K562 (cell line): Measurements from ENCODE around the gene CGN. TPM values are rescaled to one million over a fixed set of nuclear protein-coding genes. Genes with fewer than 3 reads are reported as not detected.

Experiments
- CBFB ChIP-seq: sonication (generic); formaldehyde crosslinking; IDR thresholded peaks from 2 replicates; pipeline ENCODE4 v1.4.0; 2020; ENCODE audit warnings: mild to moderate bottlenecking, missing genetic modification reagents
- CEBPG ChIP-seq, 3 experiments: fragments of 200-800 bp in 1 of 3; sonication (Bioruptor generic) in 1 of 3; sonication (generic) in 1 of 3; formaldehyde crosslinking in 1 of 3; IDR thresholded peaks in 2 of 3; conservative IDR thresholded peaks in 1 of 3; 2 replicates each; pipeline versions ENCODE4 v1.6.1 to v1.8.0; 2016 to 2022; ENCODE audit warnings: missing compliant biosample characterization in 2 of 3, missing genetic modification characterization in 2 of 3, mild to moderate bottlenecking in 1 of 3, missing genetic modification reagents in 1 of 3
- SMARCA4 ChIP-seq: fragments of 450-650 bp; IDR thresholded peaks from 2 replicates; pipeline ENCODE4 v1.6.1; 2016
- SRF ChIP-seq, 2 experiments: fragments of 250-450, 450-650 bp in 1 of 2; sonication (Bioruptor Pico) in 1 of 2; sonication (generic) in 1 of 2; formaldehyde crosslinking; IDR thresholded peaks; 2 replicates each; pipeline versions ENCODE4 v1.5.0 to v1.5.1; 2020 to 2022; ENCODE audit warnings: mild to moderate bottlenecking in 1 of 2, missing genetic modification reagents in 1 of 2
- polyA plus RNA-seq, 8 experiments: library from polyadenylated mRNA; depleted of rRNA in 4 of 8; stranded (reverse) in 5 of 8; unstranded in 3 of 8; fragments of >200 nt; fragmentation: Nextera tagmentation in 2 of 8; fragmentation: Illumina TruSeq in 1 of 8; extraction: Ambion mirVana in 2 of 8; extraction: Trizol in 1 of 8; gene quantifications; 2 replicates each; pipeline versions ENCODE4 v1.2.1 to v1.2.3, GENCODE V29; 2011 to 2014; ENCODE audit warnings: inconsistent platforms in 1 of 8, missing spikeins in 1 of 8
- total RNA-seq, 7 experiments: library from RNA; depleted of rRNA in 6 of 7; stranded (reverse); fragments of >200 nt in 6 of 7; fragmentation: Illumina TruSeq in 2 of 7; extraction: Trizol in 2 of 7; gene quantifications; 2 replicates each; pipeline versions ENCODE4 v1.2.1 to v1.2.3, GENCODE V29; 2011 to 2021; ENCODE audit warnings: low replicate concordance in 1 of 7
- TF ChIP-seq, protein P1 (sequence below), 2 experiments: fragments of 450-650 bp; IDR thresholded peaks; 2 replicates each; pipeline ENCODE4 v1.6.1; 2018; ENCODE audit warnings: mild to moderate bottlenecking in 2 of 2, low read depth in 1 of 2; ENCODE audit not compliant: partially characterized antibody in 2 of 2
- TF ChIP-seq, protein P2 (sequence below): fragments of 450-650 bp; IDR thresholded peaks from 2 replicates; pipeline ENCODE4 v1.6.1; 2016; ENCODE audit warnings: antibody characterized with exemption
- TF ChIP-seq, protein P3 (sequence below): fragments of 450-650 bp; formaldehyde crosslinking; IDR thresholded peaks from 2 replicates; pipeline ENCODE4 v1.4.0; 2020; ENCODE audit warnings: mild to moderate bottlenecking, moderate library complexity
- TF ChIP-seq, protein P4 (sequence below), 2 experiments: IDR thresholded peaks in 1 of 2; conservative IDR thresholded peaks in 1 of 2; 2 replicates each; pipeline ENCODE4 v1.6.1; 2016; ENCODE audit warnings: low read depth in 2 of 2, mild to moderate bottlenecking in 1 of 2, missing compliant biosample characterization in 1 of 2, missing genetic modification characterization in 1 of 2, moderate library complexity in 1 of 2
- TF ChIP-seq, protein P5 (sequence below): sonication (generic); formaldehyde crosslinking; IDR thresholded peaks from 2 replicates; pipeline ENCODE4 v1.8.0; 2022; ENCODE audit warnings: missing genetic modification reagents, mild to moderate bottlenecking, moderate library complexity, borderline replicate concordance

Gene CGN
- total and polyA plus RNA-seq, 9 of the 15 experiments (the other 6 are each of a cell fraction or from before 2014, with no cell fraction given) = 0.03 to 1.4 (median 0.14) TPM; not detected in 2

DNA sequence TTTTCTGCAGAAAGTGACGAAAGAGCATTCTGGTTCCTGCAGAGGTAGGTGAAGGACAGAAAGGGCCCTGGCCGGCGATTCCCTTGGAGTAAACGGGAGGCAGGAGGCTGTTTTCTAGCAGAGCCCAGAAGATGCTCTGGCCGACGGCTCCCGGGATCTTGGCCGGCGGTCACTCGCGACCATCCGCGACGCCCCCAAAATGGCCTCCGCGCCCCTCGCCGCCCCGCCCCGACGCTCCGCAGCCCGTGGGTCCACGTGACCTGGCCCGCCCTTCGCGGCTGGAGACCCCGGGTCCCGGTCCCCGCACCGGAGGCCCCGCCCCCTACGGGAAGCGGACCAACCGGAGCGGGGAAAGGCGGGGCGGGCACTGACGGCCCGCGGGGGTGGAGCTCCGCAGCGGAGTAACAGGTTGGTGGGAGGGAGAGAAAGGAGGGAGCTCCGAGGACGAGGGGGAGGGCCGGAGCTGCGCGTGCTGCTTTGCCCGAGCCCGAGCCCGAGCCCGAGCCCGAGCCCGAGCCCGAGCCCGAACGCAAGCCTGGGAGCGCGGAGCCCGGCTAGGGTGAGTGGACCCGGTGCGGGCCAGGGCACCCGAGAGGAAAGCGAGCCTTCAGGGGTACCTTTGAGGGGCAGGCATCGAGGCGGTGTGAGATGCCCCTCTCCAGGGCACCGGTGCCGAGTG, at the start of gene CGN (continued):
- no peak for TF ChIP-seq CBFB
- TF ChIP-seq, protein P1, sequence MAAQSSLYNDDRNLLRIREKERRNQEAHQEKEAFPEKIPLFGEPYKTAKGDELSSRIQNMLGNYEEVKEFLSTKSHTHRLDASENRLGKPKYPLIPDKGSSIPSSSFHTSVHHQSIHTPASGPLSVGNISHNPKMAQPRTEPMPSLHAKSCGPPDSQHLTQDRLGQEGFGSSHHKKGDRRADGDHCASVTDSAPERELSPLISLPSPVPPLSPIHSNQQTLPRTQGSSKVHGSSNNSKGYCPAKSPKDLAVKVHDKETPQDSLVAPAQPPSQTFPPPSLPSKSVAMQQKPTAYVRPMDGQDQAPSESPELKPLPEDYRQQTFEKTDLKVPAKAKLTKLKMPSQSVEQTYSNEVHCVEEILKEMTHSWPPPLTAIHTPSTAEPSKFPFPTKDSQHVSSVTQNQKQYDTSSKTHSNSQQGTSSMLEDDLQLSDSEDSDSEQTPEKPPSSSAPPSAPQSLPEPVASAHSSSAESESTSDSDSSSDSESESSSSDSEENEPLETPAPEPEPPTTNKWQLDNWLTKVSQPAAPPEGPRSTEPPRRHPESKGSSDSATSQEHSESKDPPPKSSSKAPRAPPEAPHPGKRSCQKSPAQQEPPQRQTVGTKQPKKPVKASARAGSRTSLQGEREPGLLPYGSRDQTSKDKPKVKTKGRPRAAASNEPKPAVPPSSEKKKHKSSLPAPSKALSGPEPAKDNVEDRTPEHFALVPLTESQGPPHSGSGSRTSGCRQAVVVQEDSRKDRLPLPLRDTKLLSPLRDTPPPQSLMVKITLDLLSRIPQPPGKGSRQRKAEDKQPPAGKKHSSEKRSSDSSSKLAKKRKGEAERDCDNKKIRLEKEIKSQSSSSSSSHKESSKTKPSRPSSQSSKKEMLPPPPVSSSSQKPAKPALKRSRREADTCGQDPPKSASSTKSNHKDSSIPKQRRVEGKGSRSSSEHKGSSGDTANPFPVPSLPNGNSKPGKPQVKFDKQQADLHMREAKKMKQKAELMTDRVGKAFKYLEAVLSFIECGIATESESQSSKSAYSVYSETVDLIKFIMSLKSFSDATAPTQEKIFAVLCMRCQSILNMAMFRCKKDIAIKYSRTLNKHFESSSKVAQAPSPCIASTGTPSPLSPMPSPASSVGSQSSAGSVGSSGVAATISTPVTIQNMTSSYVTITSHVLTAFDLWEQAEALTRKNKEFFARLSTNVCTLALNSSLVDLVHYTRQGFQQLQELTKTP (IDR thresholded peaks at IDR 0.05; ENCODE audit: low read depth in 1 of 2, partially characterized antibody in 2 of 2) = no peak
- TF ChIP-seq, protein P2, sequence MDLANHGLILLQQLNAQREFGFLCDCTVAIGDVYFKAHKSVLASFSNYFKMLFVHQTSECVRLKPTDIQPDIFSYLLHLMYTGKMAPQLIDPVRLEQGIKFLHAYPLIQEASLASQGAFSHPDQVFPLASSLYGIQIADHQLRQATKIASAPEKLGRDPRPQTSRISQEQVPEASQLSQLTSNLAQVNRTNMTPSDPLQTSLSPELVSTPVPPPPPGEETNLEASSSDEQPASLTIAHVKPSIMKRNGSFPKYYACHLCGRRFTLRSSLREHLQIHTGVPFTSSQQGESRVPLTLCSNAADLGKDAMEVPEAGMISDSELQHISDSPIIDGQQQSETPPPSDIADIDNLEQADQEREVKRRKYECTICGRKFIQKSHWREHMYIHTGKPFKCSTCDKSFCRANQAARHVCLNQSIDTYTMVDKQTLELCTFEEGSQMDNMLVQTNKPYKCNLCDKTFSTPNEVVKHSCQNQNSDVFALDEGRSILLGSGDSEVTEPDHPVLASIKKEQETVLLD = no peak
- TF ChIP-seq, protein P3, sequence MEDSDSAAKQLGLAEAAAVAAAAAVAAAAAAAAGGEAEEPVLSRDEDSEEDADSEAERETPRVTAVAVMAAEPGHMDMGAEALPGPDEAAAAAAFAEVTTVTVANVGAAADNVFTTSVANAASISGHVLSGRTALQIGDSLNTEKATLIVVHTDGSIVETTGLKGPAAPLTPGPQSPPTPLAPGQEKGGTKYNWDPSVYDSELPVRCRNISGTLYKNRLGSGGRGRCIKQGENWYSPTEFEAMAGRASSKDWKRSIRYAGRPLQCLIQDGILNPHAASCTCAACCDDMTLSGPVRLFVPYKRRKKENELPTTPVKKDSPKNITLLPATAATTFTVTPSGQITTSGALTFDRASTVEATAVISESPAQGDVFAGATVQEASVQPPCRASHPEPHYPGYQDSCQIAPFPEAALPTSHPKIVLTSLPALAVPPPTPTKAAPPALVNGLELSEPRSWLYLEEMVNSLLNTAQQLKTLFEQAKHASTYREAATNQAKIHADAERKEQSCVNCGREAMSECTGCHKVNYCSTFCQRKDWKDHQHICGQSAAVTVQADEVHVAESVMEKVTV = no peak
- TF ChIP-seq SRF (CRISPR knock-in tag; IDR thresholded peaks at IDR 0.05) = no peak
- TF ChIP-seq, protein P4, sequence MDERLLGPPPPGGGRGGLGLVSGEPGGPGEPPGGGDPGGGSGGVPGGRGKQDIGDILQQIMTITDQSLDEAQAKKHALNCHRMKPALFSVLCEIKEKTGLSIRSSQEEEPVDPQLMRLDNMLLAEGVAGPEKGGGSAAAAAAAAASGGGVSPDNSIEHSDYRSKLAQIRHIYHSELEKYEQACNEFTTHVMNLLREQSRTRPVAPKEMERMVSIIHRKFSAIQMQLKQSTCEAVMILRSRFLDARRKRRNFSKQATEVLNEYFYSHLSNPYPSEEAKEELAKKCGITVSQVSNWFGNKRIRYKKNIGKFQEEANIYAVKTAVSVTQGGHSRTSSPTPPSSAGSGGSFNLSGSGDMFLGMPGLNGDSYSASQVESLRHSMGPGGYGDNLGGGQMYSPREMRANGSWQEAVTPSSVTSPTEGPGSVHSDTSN (CRISPR knock-in tag; IDR thresholded peaks at IDR 0.05; ENCODE audit: low read depth) = no peak
- TF ChIP-seq, protein P4 (tag; conservative IDR thresholded peaks at IDR 0.05; ENCODE audit: low read depth) = no peak
- TF ChIP-seq, protein P5, sequence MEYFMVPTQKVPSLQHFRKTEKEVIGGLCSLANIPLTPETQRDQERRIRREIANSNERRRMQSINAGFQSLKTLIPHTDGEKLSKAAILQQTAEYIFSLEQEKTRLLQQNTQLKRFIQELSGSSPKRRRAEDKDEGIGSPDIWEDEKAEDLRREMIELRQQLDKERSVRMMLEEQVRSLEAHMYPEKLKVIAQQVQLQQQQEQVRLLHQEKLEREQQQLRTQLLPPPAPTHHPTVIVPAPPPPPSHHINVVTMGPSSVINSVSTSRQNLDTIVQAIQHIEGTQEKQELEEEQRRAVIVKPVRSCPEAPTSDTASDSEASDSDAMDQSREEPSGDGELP (CRISPR knock-in tag) = no peak; the same call in 1 of the 2 replicates
- TF ChIP-seq SMARCA4 = no peak
- TF ChIP-seq CEBPG (CRISPR knock-in tag; IDR thresholded peaks at IDR 0.05) = no peak
- no peak for TF ChIP-seq CEBPG (tag; conservative IDR thresholded peaks at IDR 0.05 in 1 of 2, IDR thresholded peaks at IDR 0.05 in 1 of 2)
